Caco-2 (cell line): Measurements from ENCODE around the gene TAB3. TPM values are rescaled to one million over a fixed set of nuclear protein-coding genes. Genes with fewer than 3 reads are reported as not detected.

Experiments
- BruUV-seq: library from RNA; stranded (reverse); fragments of 400-500 nt; replicated peaks from 2 replicates; lab custom pipeline; 2021; lab: Mats Ljungman, UMichigan
- CTCF ChIA-PET: fragments of 300-600 bp; sonication (Branson Sonifier 250); formaldehyde crosslinking; loops from one replicate; lab custom pipeline; 2022; ENCODE audit warnings: antibody characterized with exemption; lab: Charles Lee
- POLR2A ChIA-PET: fragments of 300-600 bp; sonication (Branson Sonifier 250); formaldehyde crosslinking; loops from one replicate; lab custom pipeline; 2022; ENCODE audit warnings: antibody characterized with exemption; lab: Charles Lee
- DNase-seq, 2 experiments: peaks; one replicate each; pipeline versions ENCODE4 v3.0.0 to v3.0.0-alpha.2; 2020 to 2022
- H3K27me3 ChIP-seq: replicated peaks from 2 replicates; pipeline ENCODE4 v1.6.0; 2011; ENCODE audit warnings: low read length; ENCODE audit not compliant: control insufficient read depth, insufficient read depth
- H3K36me3 ChIP-seq: 2 replicates; pipeline ENCODE4 v1.5.1; 2011; ENCODE audit warnings: low read length; ENCODE audit not compliant: control insufficient read depth, insufficient read depth
- H3K4me1 ChIP-seq: fragments of 250-450 bp; sonication (Bioruptor Pico); 2 replicates; pipeline ENCODE4 v1.5.1; 2020; ENCODE audit warnings: mild to moderate bottlenecking
- H3K4me3 ChIP-seq: 2 replicates; pipeline ENCODE4 v1.5.1; 2011; ENCODE audit warnings: low read depth, mild to moderate bottlenecking, control low read depth, low read length
- H3K9me3 ChIP-seq: fragments of 250-450 bp; sonication (Bioruptor Pico); 2 replicates; pipeline ENCODE4 v1.5.1; 2020; ENCODE audit warnings: mild to moderate bottlenecking, moderate library complexity
- H3K27ac Mint-ChIP-seq: one replicate; pipeline ENCODE4 v1.8.0; 2022; ENCODE audit warnings: mixed read lengths; ENCODE audit not compliant: unreplicated experiment
- H3K27me3 Mint-ChIP-seq: one replicate; pipeline ENCODE4 v1.8.0; 2022; ENCODE audit warnings: mixed read lengths; ENCODE audit not compliant: insufficient read depth, unreplicated experiment
- H3K36me3 Mint-ChIP-seq: one replicate; pipeline ENCODE4 v1.8.0; 2022; ENCODE audit warnings: mild to moderate bottlenecking, mixed read lengths; ENCODE audit not compliant: insufficient read depth, unreplicated experiment
- H3K4me1 Mint-ChIP-seq: one replicate; pipeline ENCODE4 v1.8.0; 2022; ENCODE audit warnings: low read depth, mixed read lengths; ENCODE audit not compliant: unreplicated experiment
- H3K4me3 Mint-ChIP-seq: one replicate; pipeline ENCODE4 v1.8.0; 2022; ENCODE audit warnings: mild to moderate bottlenecking, moderate library complexity, mixed read lengths; ENCODE audit not compliant: unreplicated experiment
- H3K9me3 Mint-ChIP-seq: one replicate; pipeline ENCODE4 v1.8.0; 2022; ENCODE audit warnings: mixed read lengths; ENCODE audit not compliant: unreplicated experiment
- intact Hi-C: fragments of 100-400 bp; cut with micrococcal nuclease; formaldehyde crosslinking; loops from one replicate; pipeline ENCODE4 v1.10.0; 2022; ENCODE audit not compliant: unreplicated experiment
- total RNA-seq: library from RNA; stranded (reverse); gene quantifications from 2 replicates; pipeline ENCODE4 v1.2.3, GENCODE V29; 2022
- TF ChIP-seq, protein P1 (sequence below), 2 experiments: fragments of 200-600 bp in 1 of 2; IDR thresholded peaks; 1 replicate in 1 of 2; 2 replicates in 1 of 2; pipeline versions ENCODE4 v1.5.1 to v1.8.0; 2011 to 2022; ENCODE audit warnings: antibody characterized with exemption in 1 of 2, control low read depth in 1 of 2, inconsistent platforms in 1 of 2, low read depth in 1 of 2, low read length in 1 of 2, mild to moderate bottlenecking in 1 of 2, moderate library complexity in 1 of 2; ENCODE audit not compliant: insufficient read depth in 1 of 2, severe bottlenecking in 1 of 2, unreplicated experiment in 1 of 2

Gene TAB3
- total RNA-seq, 1 experiment from 2014 or later = 14.8 TPM

DNA sequence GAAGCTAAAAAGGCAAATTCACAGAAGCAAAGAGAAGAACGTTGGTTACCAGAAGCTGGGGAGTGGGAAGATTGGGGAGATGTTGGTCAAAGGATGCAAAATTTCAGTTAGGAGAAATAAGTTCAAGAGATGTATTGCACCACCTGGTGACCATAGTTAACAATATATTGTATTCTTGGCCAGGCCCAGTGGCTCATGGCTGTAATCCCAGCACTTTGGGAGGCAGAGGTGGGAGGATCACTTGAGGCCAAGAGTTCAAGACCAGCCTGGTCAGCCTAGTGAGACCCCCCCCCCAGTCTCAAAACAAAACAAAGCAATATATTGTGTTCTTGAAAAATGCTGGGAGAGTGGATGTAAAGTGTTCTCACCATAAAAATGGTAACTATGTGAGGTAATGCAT, 67.9 kb downstream of the TAB3 start:
- H3K36me3 Mint-ChIP-seq = no peaks in the 10 kb centered on the region
- no peak overlapping the region for H3K4me3 Mint-ChIP-seq
- ChIA-PET CTCF (interaction anchor here (1.2 kb wide), 1 partner anchor 85 kb away, joined by 3 read pairs; no protein-coding TSS in a partner anchor), POLR2A (no interaction called here)
- TF ChIP-seq, protein P1, sequence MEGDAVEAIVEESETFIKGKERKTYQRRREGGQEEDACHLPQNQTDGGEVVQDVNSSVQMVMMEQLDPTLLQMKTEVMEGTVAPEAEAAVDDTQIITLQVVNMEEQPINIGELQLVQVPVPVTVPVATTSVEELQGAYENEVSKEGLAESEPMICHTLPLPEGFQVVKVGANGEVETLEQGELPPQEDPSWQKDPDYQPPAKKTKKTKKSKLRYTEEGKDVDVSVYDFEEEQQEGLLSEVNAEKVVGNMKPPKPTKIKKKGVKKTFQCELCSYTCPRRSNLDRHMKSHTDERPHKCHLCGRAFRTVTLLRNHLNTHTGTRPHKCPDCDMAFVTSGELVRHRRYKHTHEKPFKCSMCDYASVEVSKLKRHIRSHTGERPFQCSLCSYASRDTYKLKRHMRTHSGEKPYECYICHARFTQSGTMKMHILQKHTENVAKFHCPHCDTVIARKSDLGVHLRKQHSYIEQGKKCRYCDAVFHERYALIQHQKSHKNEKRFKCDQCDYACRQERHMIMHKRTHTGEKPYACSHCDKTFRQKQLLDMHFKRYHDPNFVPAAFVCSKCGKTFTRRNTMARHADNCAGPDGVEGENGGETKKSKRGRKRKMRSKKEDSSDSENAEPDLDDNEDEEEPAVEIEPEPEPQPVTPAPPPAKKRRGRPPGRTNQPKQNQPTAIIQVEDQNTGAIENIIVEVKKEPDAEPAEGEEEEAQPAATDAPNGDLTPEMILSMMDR (IDR thresholded peaks at IDR 0.05; ENCODE audit: insufficient read depth in 1 of 2, low read depth in 1 of 2, low read length in 1 of 2, severe bottlenecking in 1 of 2, unreplicated experiment in 1 of 2) = no peak
- peaks cover 6% of the 10 kb centered on the region for H3K4me1 Mint-ChIP-seq
- Histone ChIP-seq H3K4me1 (no peaks in the 10 kb centered on the region), H3K36me3 (no peaks in the 10 kb centered on the region), H3K27me3 (no peaks in the 10 kb centered on the region), H3K9me3 (no peaks in the 10 kb centered on the region), H3K4me3 (no peak overlapping the region)
- intact Hi-C loops = loop anchor here (1.0 kb wide), 1 partner anchor 86 kb away; no protein-coding TSS in a partner anchor
- no TSS peak for BruUV-seq
- no peak overlapping the region for H3K27ac Mint-ChIP-seq
- DNase-seq = peak in 1 of 2 experiments; percentile 10
- no peaks in the 10 kb centered on the region for H3K9me3 Mint-ChIP-seq
- no peaks in the 10 kb centered on the region for H3K27me3 Mint-ChIP-seq

DNA sequence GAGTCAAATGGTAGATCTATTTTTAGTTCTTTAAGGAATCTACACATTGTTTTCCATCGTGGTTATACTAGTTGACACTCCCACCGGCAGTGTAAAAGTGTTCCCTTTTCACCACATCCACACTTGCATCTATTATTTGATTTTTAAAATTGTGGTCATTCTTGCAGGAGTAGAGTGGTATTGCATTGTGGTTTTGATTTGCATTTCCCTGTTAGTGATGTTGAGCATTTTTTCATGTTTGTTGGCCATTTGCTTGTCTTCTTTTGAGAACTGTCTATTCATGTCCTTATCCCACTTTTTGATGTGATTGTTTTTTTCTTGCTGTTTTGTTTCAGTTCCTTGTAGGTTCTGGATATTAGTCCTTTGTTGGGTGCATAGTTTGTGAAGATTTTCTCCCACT, 70.0 kb downstream of the TAB3 start:
- Mint-ChIP-seq H3K27me3 (no peaks in the 10 kb centered on the region), H3K36me3 (no peaks in the 10 kb centered on the region), H3K4me1 (peaks cover 6% of the 10 kb centered on the region), H3K27ac (no peak overlapping the region), H3K9me3 (no peaks in the 10 kb centered on the region), H3K4me3 (no peak overlapping the region)
- ChIA-PET CTCF (interaction anchor here (0.7 kb wide), 1 partner anchor 46 kb away, joined by 3 read pairs; no protein-coding TSS in a partner anchor), POLR2A (no interaction called here)
- Histone ChIP-seq H3K9me3 (no peaks in the 10 kb centered on the region), H3K4me3 (no peak overlapping the region), H3K36me3 (no peaks in the 10 kb centered on the region), H3K27me3 (no peaks in the 10 kb centered on the region), H3K4me1 (no peaks in the 10 kb centered on the region)
- intact Hi-C loops = no loop called here
- no TSS peak for BruUV-seq
- TF ChIP-seq, protein P1 (IDR thresholded peaks at IDR 0.05; ENCODE audit: insufficient read depth in 1 of 2, low read depth in 1 of 2, low read length in 1 of 2, severe bottlenecking in 1 of 2, unreplicated experiment in 1 of 2) = no peak
- no peak for DNase-seq

DNA sequence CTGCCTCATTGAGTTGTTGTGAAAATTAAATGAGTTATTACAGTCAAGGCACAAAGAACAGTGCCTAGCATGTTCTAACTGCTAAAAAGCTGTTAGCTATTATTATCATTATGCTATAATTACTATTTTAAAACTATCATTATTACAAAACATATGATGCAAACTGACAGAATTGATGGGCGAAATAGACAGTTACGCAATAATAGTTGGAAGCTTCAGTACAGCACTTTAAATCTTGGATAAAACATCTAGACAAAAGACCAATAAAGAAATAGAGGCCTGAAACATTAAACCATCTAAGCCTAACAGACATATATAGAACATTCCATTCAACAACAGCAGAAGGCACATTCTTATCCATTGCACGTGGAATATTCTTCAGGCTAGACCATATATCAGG, 73.0 kb downstream of the TAB3 start:
- no peak for DNase-seq
- POLR2A ChIA-PET = no interaction called here
- H3K4me3 Mint-ChIP-seq = no peak overlapping the region
- TF ChIP-seq, protein P1 (IDR thresholded peaks at IDR 0.05; ENCODE audit: insufficient read depth in 1 of 2, low read depth in 1 of 2, low read length in 1 of 2, severe bottlenecking in 1 of 2, unreplicated experiment in 1 of 2) = no peak
- Histone ChIP-seq H3K4me1 (no peaks in the 10 kb centered on the region), H3K9me3 (no peaks in the 10 kb centered on the region), H3K27me3 (no peaks in the 10 kb centered on the region), H3K36me3 (no peaks in the 10 kb centered on the region), H3K4me3 (no peak overlapping the region)
- no TSS peak for BruUV-seq
- no peaks in the 10 kb centered on the region for H3K4me1 Mint-ChIP-seq
- no peaks in the 10 kb centered on the region for H3K36me3 Mint-ChIP-seq
- no peak overlapping the region for H3K27ac Mint-ChIP-seq
- no peaks in the 10 kb centered on the region for H3K9me3 Mint-ChIP-seq
- intact Hi-C loops = no loop called here
- no peaks in the 10 kb centered on the region for H3K27me3 Mint-ChIP-seq
- CTCF ChIA-PET = no interaction called here
